ENCODE data around the gene SRRD. TPM values are rescaled to one million over a fixed set of nuclear protein-coding genes. Genes with fewer than 3 reads are reported as not detected.

Gene SRRD
- total RNA-seq, 4 donors from 2014 or later, result 3.0 to 11.4 (median 6.2) TPM

DNA sequence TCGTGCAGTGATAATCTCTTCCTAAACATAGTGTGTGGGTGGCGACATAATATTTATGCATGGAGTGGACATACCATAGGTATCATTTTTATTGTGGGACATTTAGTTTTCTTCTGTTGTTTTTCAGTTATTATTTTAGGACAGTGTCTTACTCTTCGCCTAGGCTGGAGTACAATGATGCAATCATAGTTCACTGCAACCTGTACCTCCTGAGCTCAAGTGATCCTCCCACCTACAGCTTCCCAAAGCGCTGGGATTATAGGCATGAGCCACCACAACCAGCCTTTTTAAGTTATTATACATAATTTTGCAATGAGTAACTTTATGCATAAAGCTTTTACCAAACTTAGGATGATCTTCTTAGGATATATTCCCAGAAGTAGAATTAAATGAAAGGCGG lies 2.7 kb downstream of the SRRD start:
- WGBS, 2 donors (ENCODE audit: low coverage in 1 of 2), result 88 to 94% methylated on average over 5 of the region's 5 CpGs
- intact Hi-C loops (cut with DNase I; ENCODE audit: low total_unique reads) (loop anchor here (5.0 kb wide), 1 partner anchor 1616 kb away; no protein-coding TSS in a partner anchor), in situ Hi-C loops (cut with MboI; ENCODE audit: low pct_ligation_motif_present in 1 of 4, low pct_unique_long_range_greater_than_20kb in 1 of 4, low sequenced_read_pairs in 3 of 4) (no loop called here)

GRCh38 chr22:26487996-26488395 lies 4.3 kb downstream of the SRRD start:
- H3K9me3 ChIP-seq, result no peaks in the 10 kb centered on the region
- no peak overlapping the region for H3K27ac ChIP-seq
- TF ChIP-seq, protein P1, sequence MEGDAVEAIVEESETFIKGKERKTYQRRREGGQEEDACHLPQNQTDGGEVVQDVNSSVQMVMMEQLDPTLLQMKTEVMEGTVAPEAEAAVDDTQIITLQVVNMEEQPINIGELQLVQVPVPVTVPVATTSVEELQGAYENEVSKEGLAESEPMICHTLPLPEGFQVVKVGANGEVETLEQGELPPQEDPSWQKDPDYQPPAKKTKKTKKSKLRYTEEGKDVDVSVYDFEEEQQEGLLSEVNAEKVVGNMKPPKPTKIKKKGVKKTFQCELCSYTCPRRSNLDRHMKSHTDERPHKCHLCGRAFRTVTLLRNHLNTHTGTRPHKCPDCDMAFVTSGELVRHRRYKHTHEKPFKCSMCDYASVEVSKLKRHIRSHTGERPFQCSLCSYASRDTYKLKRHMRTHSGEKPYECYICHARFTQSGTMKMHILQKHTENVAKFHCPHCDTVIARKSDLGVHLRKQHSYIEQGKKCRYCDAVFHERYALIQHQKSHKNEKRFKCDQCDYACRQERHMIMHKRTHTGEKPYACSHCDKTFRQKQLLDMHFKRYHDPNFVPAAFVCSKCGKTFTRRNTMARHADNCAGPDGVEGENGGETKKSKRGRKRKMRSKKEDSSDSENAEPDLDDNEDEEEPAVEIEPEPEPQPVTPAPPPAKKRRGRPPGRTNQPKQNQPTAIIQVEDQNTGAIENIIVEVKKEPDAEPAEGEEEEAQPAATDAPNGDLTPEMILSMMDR (IDR thresholded peaks at IDR 0.05), result no peak
- no peak for TF ChIP-seq EP300 (IDR thresholded peaks at IDR 0.05; ENCODE audit: low read depth)
- TF ChIP-seq POLR2A (IDR thresholded peaks at IDR 0.05), result no peak
- no peak for TF ChIP-seq POLR2AphosphoS5 (IDR thresholded peaks at IDR 0.05)
- intact Hi-C loops (cut with DNase I; ENCODE audit: low total_unique reads) (loop anchor here (5.0 kb wide), 1 partner anchor 1614 kb away; no protein-coding TSS in a partner anchor), in situ Hi-C loops (cut with MboI; ENCODE audit: low pct_ligation_motif_present in 1 of 4, low pct_unique_long_range_greater_than_20kb in 1 of 4, low sequenced_read_pairs in 3 of 4) (no loop called here)
- no peak overlapping the region for H3K4me3 ChIP-seq
- peaks cover 0 to 34% (median 12%) of the 10 kb centered on the region in 4 donors for H3K36me3 ChIP-seq
- 59% methylated on average over 3 of the region's 3 CpGs; no CpG with 5 or more reads in 1 of the 2 donors for WGBS, 2 donors (ENCODE audit: low coverage in 1 of 2)
- DNase-seq, result no peak
- H3K27me3 ChIP-seq, result no peaks in the 10 kb centered on the region
- H3K4me1 ChIP-seq, result peaks cover 10 to 20% (median 14%) of the 10 kb centered on the region in 4 donors

More for the DNA sequence above, 2.7 kb downstream of the SRRD start:
- H3K4me3 ChIP-seq, result no peak overlapping the region
- TF ChIP-seq, protein P1 (IDR thresholded peaks at IDR 0.05), result no peak
- no peak for TF ChIP-seq POLR2A (IDR thresholded peaks at IDR 0.05)
- TF ChIP-seq EP300 (IDR thresholded peaks at IDR 0.05; ENCODE audit: low read depth), result no peak
- TF ChIP-seq POLR2AphosphoS5 (IDR thresholded peaks at IDR 0.05), result no peak
- H3K27me3 ChIP-seq, result no peaks in the 10 kb centered on the region
- H3K27ac ChIP-seq, result no peak overlapping the region
- peaks cover 0 to 18% (median 4%) of the 10 kb centered on the region in 4 donors for H3K36me3 ChIP-seq
- H3K9me3 ChIP-seq, result no peaks in the 10 kb centered on the region
- H3K4me1 ChIP-seq, result peaks cover 20 to 36% (median 26%) of the 10 kb centered on the region in 4 donors
- DNase-seq, result no peak

DNA sequence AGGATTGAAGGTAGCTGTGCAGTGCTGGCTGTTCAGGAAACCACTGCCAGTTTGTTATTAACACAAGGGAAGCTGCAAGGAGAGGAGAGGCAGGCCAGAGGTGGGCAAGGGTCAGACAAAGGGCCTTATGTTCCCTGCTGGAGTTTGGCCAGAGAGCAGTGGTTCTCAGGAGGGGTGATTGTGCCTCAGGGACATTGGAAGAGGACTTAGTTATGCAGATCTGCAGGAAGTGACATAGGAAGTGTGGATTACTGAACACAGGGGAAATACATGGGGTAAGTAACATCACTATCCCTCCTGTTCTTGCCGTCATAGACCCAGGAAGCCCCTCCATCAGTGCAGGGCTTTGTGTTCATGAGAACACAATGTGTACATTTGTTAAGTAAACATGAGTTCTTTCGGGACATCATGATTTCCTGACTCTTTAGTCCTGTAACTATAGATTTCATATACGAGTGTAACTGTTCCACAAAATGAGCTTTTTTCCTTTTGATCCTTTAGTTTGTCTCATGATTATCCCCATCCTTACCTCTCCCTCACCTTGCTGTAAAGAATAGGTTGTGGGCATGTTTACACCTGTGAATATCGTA lies 5.9 kb downstream of the SRRD start:
- 64 to 77% methylated on average over 4 of the region's 4 CpGs for WGBS, 2 donors (ENCODE audit: low coverage in 1 of 2)

DNA sequence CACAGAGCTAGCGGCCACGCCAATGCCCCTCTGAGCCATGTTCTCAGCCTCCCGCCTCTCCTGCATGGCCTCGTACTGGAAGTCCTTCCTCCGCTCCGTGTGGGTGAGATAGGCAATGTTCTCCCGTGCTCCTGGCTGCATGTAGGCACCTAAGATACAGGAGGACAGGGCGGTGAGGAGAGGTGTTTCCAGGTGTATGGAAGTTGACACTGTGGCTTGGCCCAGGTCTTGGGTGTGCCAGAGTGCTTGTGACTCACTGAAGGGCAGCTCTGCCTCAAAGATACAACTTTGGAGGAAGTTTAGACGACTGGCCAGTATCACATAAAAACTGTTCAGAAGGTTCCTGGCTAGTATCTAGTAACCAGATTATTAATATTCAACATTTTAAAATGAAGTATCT lies 8.5 kb downstream of the SRRD start:
- H3K4me1 ChIP-seq, result no peaks in the 10 kb centered on the region
- in situ Hi-C loops (cut with MboI; ENCODE audit: low pct_ligation_motif_present in 1 of 4, low pct_unique_long_range_greater_than_20kb in 1 of 4, low sequenced_read_pairs in 3 of 4), result no loop called here
- peaks cover 0 to 71% (median 31%) of the 10 kb centered on the region in 4 donors for H3K36me3 ChIP-seq
- WGBS, 2 donors (ENCODE audit: low coverage in 1 of 2), result 54 to 94% methylated on average over 1 to 9 of the region's 9 CpGs
- no peaks in the 10 kb centered on the region for H3K9me3 ChIP-seq
- no peaks in the 10 kb centered on the region for H3K27me3 ChIP-seq
- no peak overlapping the region for H3K4me3 ChIP-seq
- intact Hi-C loops (cut with DNase I; ENCODE audit: low total_unique reads), result no loop called here
- no peak for DNase-seq
- TF ChIP-seq EP300 (IDR thresholded peaks at IDR 0.05; ENCODE audit: low read depth), result no peak
- TF ChIP-seq POLR2AphosphoS5 (IDR thresholded peaks at IDR 0.05), result no peak
- TF ChIP-seq, protein P1 (IDR thresholded peaks at IDR 0.05), result no peak
- TF ChIP-seq POLR2A (IDR thresholded peaks at IDR 0.05), result no peak
- H3K27ac ChIP-seq, result no peak overlapping the region

More for the DNA sequence above, 5.9 kb downstream of the SRRD start:
- no peak for TF ChIP-seq POLR2A (IDR thresholded peaks at IDR 0.05)
- TF ChIP-seq POLR2AphosphoS5 (IDR thresholded peaks at IDR 0.05), result no peak
- no peak for TF ChIP-seq EP300 (IDR thresholded peaks at IDR 0.05; ENCODE audit: low read depth)
- TF ChIP-seq, protein P1 (IDR thresholded peaks at IDR 0.05), result no peak
- H3K4me1 ChIP-seq, result peaks cover 3 to 13% (median 7%) of the 10 kb centered on the region in 4 donors
- in situ Hi-C loops (cut with MboI; ENCODE audit: low pct_ligation_motif_present in 1 of 4, low pct_unique_long_range_greater_than_20kb in 1 of 4, low sequenced_read_pairs in 3 of 4), result no loop called here
- no peaks in the 10 kb centered on the region for H3K9me3 ChIP-seq
- H3K36me3 ChIP-seq, result peaks cover 0 to 44% (median 19%) of the 10 kb centered on the region in 4 donors
- no peaks in the 10 kb centered on the region for H3K27me3 ChIP-seq
- H3K4me3 ChIP-seq, result no peak overlapping the region
- H3K27ac ChIP-seq, result no peak overlapping the region
- intact Hi-C loops (cut with DNase I; ENCODE audit: low total_unique reads), result loop anchor here (5.0 kb wide), 1 partner anchor 1613 kb away; no protein-coding TSS in a partner anchor
- DNase-seq, result no peak
